DMS 273 (cell line): ENCODE measurements around the gene MTMR6.

Experiments
- DNase-seq: peaks from one replicate; lab custom pipeline; 2025; ENCODE audit not compliant: unreplicated experiment; lab: John Stamatoyannopoulos, UW

MTMR6 gene

DNA sequence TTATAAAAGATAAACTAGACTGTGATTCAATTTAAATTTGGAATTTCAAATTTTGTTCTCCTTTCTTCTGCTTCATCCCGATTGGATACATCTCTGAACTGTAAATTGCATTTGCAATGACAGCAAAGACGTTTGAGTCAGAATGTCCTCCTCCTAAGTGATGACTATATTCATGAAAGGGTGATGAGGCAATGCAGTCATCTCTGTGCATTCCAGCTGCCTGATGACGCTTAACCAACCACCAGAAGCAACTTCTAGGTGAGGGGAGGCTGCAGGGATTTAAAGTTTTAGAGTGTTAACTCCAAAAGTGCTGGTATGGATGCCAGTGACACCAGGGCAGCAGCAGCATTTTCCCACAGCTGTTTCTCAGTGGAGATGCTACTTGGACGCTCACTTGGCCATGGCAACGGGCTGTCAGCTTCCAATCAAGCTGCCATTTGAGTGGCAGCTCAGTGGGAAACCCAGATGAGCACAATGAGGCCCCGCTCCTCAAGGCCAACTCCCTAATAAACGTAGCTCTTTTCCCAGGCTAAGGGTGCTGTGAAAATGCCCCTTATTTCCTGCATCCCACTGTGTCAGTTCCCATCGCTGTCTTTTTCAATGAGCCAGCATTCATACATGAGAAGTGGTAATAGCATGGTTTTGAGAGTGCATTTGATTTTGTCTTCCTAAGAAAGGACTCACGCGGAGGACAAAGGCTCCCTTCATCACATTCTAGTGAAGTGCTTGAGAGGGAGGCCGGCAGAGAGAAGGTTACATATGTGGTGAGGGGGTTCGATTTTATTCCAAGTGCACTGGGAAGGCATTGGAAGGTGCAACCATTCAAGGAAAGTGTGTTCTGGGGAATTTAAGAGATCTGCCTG, 70.0 kb downstream of the MTMR6 start:
- DNase-seq = no peak

DNA sequence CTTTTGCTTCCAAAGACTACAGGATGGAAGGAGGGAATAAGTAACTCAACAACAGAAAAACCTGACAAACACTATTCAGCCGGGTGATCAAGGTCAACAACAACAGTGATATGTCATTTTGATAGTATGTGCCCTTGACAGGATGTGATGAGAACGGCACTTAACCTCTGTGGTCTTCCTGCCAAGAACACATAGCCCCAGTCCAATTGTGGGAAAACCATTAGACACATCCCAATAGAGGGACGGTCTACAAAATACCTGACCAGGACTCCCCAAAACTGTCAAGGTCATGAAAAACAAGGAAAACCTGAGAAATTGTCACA, 72.1 kb downstream of the MTMR6 start:
- DNase-seq = no peak

DNA sequence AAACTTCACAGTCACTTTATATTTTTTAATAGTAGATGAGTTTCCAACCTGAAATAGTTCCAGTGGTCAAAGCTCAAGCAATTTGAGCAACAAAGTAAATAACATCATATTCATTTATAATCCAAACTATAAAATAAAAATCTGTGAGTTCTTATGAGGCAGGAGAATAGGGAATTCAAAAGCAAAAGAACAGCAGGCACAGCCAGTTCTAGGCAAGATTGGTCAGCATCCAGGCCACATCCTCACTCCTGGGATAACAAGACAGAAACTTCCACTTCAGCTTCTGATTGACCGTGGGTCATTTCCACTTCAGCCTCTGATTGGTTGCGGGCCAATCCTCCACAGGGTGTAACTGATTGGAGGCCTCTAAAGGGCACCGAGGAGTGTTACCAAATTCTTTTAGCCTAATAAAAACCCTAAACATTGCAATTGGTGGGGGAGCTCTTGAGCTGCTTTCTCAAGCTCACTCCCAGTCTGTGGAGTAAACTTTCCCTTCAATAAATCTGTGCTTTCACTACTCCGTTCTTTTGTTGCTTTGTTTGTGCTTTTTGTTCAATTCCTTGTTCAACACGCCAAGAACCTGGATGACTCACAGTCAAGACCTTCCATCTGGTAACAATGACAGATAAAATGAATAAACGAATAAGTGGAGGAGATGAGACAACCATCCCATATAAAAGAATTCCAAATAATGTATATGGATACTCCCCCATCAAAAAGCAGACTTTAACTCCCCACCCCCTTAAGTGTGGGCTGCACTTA, 72.6 kb downstream of the MTMR6 start:
- no peak for DNase-seq

DNA sequence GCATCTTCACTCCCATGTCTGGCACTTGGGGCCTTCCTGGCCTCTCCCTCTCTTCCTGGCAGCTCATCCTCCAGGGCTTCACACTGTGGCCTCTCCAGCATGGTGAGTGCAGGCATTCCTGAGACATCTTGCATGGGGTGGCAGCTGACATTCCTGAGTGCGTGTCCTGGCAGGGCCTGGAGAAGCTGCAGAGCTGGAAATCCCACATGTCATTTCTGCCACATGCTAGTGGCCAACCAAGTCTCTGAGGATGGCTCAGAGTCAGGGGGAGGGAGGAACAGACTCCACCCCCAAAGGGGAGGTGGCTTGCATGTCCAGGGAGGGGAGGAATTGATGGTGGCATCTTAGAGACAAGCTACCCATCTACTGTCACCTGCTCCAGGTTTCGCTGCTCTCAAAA, 73.6 kb downstream of the MTMR6 start:
- DNase-seq = no peak

DNA sequence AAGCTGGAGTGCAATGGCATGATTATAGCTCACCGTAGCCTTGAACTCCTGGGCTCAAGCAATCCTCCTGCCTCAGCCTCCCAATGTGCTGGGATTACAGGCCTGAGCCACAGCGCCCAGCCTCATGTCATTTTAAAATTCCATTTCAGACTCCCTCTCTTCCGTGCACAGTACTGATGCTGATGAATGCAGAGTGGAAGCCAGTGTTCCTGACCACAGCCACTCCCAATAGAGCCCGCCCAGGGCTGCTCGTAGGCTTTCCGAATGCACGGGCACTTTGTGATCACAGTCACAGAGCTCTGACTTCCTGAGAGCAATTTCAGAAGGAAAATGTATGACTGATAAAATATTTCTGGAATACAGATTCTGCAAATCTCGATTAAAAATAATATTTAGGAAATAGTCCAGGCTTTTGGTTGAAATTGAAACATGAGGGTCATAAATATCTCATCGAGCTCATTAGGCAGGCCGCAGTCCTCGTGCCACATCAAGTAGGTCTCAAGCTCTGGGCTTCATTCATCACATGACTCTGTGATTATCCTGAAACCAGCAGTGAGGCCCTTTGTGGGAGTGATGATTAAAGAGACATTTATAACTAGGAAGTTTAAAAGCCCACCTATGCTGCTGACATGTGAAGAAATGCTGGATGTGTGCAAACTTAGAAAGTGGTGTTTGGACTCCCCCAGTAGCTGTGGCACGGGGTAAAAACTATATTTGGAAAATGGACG, 76.3 kb downstream of the MTMR6 start:
- no peak for DNase-seq

DNA sequence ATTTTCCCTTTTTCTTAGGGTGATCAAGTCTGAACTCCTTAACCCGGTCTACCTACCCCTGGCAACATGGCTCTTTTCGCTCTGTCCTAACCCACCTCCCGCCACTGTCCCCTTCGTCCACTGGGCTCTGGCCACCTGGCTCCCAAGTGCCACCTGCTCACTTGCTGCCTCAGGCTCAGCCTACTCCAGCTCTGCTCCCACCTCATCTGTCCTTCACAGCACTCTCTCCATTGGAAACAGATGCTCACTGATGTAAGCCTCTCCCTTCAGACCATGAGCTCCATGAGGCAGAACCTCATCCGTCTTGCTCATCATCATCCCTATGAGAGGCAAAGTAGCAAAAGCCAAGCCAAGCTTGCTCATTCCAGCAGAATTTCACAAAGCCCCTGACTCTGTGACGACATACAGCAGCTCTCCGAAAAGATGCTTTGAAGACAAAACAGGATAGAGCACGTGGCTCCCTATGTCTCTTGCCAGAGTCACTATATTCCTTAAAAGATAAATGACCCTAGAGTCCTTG, 79.9 kb downstream of the MTMR6 start:
- no peak for DNase-seq

DNA sequence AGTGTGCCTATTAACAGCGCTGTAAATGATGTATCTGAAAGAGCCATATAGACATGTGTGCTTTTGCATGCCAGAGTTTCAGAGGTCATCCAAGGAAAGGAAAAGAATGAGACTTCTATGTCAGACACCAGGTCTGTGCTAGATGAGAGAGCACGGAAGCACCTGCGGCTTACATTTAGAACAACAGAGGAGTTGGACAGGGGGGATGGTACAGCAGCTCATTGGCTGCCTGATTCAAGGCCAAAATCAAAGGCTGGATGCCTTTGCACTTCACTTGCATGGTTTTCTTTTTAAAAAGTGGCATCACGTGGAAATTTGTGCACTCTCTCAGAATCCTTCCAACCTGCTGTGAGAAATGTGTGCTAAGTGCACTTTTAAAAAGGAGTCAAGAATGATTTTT, 82.4 kb downstream of the MTMR6 start:
- no peak for DNase-seq

DNA sequence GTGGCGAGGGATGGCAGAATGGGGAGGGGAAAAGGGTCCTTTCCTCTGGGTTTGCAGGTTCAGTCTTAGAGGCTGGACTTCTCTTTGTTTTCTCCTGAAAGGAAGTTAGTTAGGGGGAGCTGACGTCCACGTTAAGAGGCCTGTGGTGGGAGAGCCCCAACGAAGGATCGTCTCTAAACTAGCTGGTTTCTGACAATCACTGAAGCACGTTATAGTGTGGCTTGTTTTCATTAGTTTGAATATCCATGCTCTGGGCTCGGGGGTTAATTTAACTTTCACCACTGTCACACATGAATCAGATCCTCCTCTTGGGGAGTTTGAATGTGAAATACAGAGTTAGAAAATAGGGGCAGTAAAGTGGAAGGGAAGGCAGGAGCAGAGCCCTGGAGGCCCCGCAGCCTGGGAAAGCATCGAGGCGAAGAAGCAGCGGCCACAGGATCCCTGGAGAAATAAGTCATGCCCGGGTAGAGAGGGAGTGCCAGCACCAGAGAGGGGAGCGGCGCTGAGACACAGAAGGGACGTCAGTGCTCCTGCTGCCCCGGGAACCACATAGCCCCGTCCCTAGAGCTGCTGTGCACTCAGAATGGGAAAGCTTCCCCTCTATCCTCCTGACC, 84.1 kb downstream of the MTMR6 start:
- DNase-seq = no peak

DNA sequence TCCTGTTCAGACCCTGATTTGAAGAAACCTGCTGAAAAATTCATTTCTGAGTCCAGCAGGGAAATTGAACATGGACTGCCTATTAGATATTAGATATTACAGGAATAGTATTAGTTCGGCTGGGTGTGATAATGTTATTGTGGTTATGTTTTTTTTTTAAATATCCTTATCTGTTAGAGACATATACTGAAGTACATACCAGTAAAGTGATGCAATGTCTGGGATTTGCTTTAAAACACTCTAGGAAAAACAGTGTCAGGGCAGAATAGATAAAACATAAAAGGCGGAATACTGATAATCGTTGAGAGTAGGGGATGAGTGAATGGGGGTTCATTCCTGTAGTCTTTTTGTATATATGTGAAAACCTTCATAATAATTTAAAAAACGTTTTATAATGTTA, 86.5 kb downstream of the MTMR6 start:
- DNase-seq = no peak

DNA sequence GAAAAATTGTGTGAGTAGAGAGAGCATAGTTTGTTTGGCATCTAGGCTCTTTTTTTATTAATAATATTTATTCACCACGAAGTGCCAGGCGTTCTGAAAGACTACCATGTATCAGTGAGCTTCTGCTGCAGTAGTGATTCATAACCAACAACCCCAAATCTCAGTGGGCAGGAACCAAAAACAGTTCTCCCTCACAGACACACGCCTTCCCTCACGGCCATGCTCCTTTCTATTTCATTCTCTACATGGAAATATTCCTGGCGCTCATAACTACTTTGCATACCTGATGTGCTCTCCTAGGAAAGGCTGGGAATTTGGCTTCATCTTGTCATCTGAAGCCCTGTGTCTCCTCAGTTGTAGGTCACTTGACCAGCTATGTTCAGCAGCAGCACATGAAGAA, 88.6 kb downstream of the MTMR6 start:
- DNase-seq = no peak

DNA sequence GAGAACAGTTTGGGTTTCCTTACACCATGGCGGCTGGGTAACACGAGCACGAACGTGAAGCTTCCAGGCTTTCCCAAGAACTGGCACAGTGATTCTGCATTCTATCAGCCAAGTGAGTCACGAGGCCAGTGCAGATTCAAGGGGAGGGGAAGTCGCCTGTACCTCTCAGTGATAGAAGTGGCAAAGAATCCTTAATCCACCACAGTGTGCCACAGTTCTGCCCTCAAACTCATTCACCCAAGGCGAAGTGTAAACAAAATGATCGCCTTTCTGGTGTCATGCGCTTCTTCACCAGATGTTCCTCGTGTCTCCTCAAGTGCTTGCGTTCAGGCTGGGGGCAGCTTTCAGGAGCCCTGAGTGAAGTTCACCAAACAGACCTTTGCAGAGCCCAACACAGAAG, 90.3 kb downstream of the MTMR6 start:
- DNase-seq = no peak
